HG03060 (cell line): Measurements from ENCODE around the gene HOXC6.
"Not testable (repeated sequence)": the region's sequence is repeated elsewhere in the genome, so short reads cannot be mapped to it uniquely, and the experiment has no call there.

Source experiments
- ATAC-seq: cut with Tn5 transposase; IDR thresholded peaks from one replicate; pipeline ENCODE4 v1.9.1; 2021; ENCODE audit warnings: low read depth, moderate number of reproducible peaks; ENCODE audit not compliant: unreplicated experiment

Gene HOXC6

DNA sequence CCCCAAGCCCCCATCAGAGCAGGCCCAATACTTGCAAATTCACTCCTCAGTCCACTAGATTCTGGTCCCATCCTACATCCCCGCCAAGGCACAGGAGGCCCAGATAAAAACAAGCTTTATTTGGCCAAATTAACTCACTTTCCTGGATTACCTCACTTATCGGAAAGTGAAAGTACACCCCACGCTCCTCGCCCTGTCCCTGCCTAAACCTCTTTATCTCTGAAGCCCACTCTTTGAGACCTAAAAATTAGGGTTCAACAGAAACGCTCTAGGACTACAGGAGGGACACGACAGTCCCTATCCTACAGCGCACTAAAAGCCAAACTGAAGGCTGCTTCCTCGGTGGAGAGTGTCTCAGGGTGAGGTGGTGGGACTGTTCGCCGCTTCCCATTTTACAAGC lies 49.6 kb downstream of the HOXC6 start:
- ATAC-seq: not testable (repeated sequence)

DNA sequence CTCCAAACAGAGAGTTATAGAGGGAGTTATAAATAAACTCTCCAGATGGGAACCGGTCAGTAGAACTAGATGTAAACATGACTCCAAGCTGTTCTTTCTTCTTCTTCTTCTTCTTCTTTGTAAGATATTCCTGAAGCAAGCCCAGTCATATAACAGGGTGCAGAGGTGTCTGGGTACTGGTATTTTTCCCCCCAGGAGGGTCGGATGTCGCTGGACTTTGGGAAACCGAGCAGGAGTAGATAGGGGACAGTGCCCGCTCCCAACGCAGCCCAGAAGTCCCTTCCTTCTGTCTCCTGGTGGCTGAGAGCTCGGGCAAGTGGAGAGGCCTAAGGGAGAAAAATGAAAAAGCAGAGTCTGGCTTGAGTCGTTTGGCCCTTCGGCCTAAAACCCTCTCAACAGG lies 50.9 kb downstream of the HOXC6 start:
- not testable (repeated sequence) for ATAC-seq
